Epidermal melanocyte (primary cell): ENCODE measurements around the gene SRXN1.
"Not testable (repeated sequence)": the region's sequence is repeated elsewhere in the genome, so short reads cannot be mapped to it uniquely, and the experiment has no call there.

Source experiments
- DNase-seq: peaks from one replicate; pipeline ENCODE4 v3.0.0; 2011; ENCODE audit warnings: low spot score; ENCODE audit not compliant: insufficient read length

The SRXN1 gene

GRCh38 chr20:655726-656624, 3.0 kb upstream of the SRXN1 start:
- DNase-seq = no peak

GRCh38 chr20:654417-654750, 1.4 kb upstream of the SRXN1 start:
- no peak for DNase-seq

GRCh38 chr20:653590-654416, 803 bp upstream of the SRXN1 start:
- no peak for DNase-seq

- DNase-seq = no peak
These were observed 338 bp downstream of the SRXN1 start for GRCh38 chr20:652615-653109.

- no peak for DNase-seq
These were observed 1.0 kb downstream of the SRXN1 start for GRCh38 chr20:651713-652614.

- no peak for DNase-seq
These were observed 2.0 kb downstream of the SRXN1 start for GRCh38 chr20:650954-651353.

GRCh38 chr20:650281-650680, 2.7 kb downstream of the SRXN1 start:
- DNase-seq = no peak

- DNase-seq = no peak
These were observed 5.5 kb downstream of the SRXN1 start for GRCh38 chr20:647479-648019.

- no peak for DNase-seq
These were observed 6.1 kb downstream of the SRXN1 start for GRCh38 chr20:646868-647233.

- DNase-seq = no peak
These were observed 6.7 kb downstream of the SRXN1 start for GRCh38 chr20:646107-646867.

- DNase-seq = peak; percentile 91
These were observed 7.5 kb downstream of the SRXN1 start for GRCh38 chr20:645318-646106.

- DNase-seq = no peak
These were observed 8.2 kb downstream of the SRXN1 start for GRCh38 chr20:644692-645317.

GRCh38 chr20:642398-643174, 10.4 kb downstream of the SRXN1 start:
- peak; percentile 61 for DNase-seq

GRCh38 chr20:642013-642397, 11.0 kb downstream of the SRXN1 start:
- DNase-seq = not testable (repeated sequence)

GRCh38 chr20:641516-641875, 11.5 kb downstream of the SRXN1 start:
- DNase-seq = no peak

GRCh38 chr20:640674-641515, 12.1 kb downstream of the SRXN1 start:
- no peak for DNase-seq

- no peak for DNase-seq
These were observed 14.4 kb downstream of the SRXN1 start for GRCh38 chr20:638579-638978.

- no peak for DNase-seq
These were observed 15.4 kb downstream of the SRXN1 start for GRCh38 chr20:637559-637958.
